Left ventricle myocardium inferior (tissue), 1 donor: ENCODE data around the gene FBXW8. TPM values are rescaled to one million over a fixed set of nuclear protein-coding genes. Genes with fewer than 3 reads are reported as not detected.

ENCODE experiments used
- DNase-seq: peaks from one replicate; pipeline ENCODE4 v3.0.0-alpha.2; 2020
- H3K27ac ChIP-seq: fragments of 200-600 bp; replicated peaks from 2 replicates; pipeline ENCODE4 v1.8.0; 2021
- H3K27me3 ChIP-seq: fragments of 200-600 bp; 2 replicates; pipeline ENCODE4 v1.8.0; 2021; ENCODE audit warnings: low read depth
- H3K36me3 ChIP-seq: fragments of 200-600 bp; 2 replicates; pipeline ENCODE4 v1.8.0; 2021
- H3K4me1 ChIP-seq: fragments of 200-600 bp; 2 replicates; pipeline ENCODE4 v1.8.0; 2021
- H3K4me3 ChIP-seq: fragments of 200-600 bp; 2 replicates; pipeline ENCODE4 v1.8.0; 2021; ENCODE audit warnings: mild to moderate bottlenecking, moderate library complexity
- H3K9me3 ChIP-seq: fragments of 200-600 bp; replicated peaks from 2 replicates; pipeline ENCODE4 v1.8.0; 2021
- CTCF ChIP-seq: fragments of 200-600 bp; IDR thresholded peaks from 2 replicates; pipeline ENCODE4 v1.8.0; 2021; ENCODE audit warnings: antibody characterized with exemption, mild to moderate bottlenecking, borderline replicate concordance
- intact Hi-C: fragments of 100-400 bp; cut with micrococcal nuclease; formaldehyde crosslinking; loops from one replicate; pipeline ENCODE4 v1.11.0; 2022
- total RNA-seq: library from RNA; stranded (reverse); fragmentation: NEBNext Ultra II Directional; extraction: Animal tissue kit (Norgen Biotek cat#: 25700); gene quantifications from one replicate; pipeline ENCODE4 v1.2.1, GENCODE V29; 2021
- donor health status: DM: no; HTN: yes; CAD: no; lungs with severe emphysema.

Gene FBXW8
- total RNA-seq, 1 donor from 2014 or later: 8.5 TPM

GRCh38 chr12:117064049-117064448 is 153.3 kb downstream of the FBXW8 start:
- TF ChIP-seq CTCF: no peak
- H3K9me3 ChIP-seq: no peaks in the 10 kb centered on the region
- no peak overlapping the region for H3K4me3 ChIP-seq
- no peaks in the 10 kb centered on the region for H3K36me3 ChIP-seq
- no peaks in the 10 kb centered on the region for H3K27me3 ChIP-seq
- H3K4me1 ChIP-seq: peaks cover 65% of the 10 kb centered on the region
- peak overlapping the region; percentile 58 for H3K27ac ChIP-seq
- intact Hi-C loops: no loop called here
- DNase-seq: no peak

- H3K27me3 ChIP-seq: no peaks in the 10 kb centered on the region
- intact Hi-C loops: no loop called here
- no peak for TF ChIP-seq CTCF
- H3K27ac ChIP-seq: no peak overlapping the region
- H3K36me3 ChIP-seq: no peaks in the 10 kb centered on the region
- peaks cover 65% of the 10 kb centered on the region for H3K4me1 ChIP-seq
- no peak for DNase-seq
- H3K4me3 ChIP-seq: no peak overlapping the region
- no peaks in the 10 kb centered on the region for H3K9me3 ChIP-seq
Measured at GRCh38 chr12:117064596-117064995, 153.8 kb downstream of the FBXW8 start.

- no peak for TF ChIP-seq CTCF
- Histone ChIP-seq H3K4me3 (no peak overlapping the region), H3K27me3 (no peaks in the 10 kb centered on the region), H3K36me3 (no peaks in the 10 kb centered on the region), H3K27ac (no peak overlapping the region), H3K4me1 (peaks cover 55% of the 10 kb centered on the region), H3K9me3 (no peaks in the 10 kb centered on the region)
- intact Hi-C loops: no loop called here
- no peak for DNase-seq
Measured at GRCh38 chr12:117067016-117067415, 156.3 kb downstream of the FBXW8 start.

GRCh38 chr12:117067638-117068037 is 156.9 kb downstream of the FBXW8 start:
- no peaks in the 10 kb centered on the region for H3K9me3 ChIP-seq
- TF ChIP-seq CTCF: no peak
- peak overlapping the region; percentile 85 for H3K27ac ChIP-seq
- H3K4me3 ChIP-seq: no peak overlapping the region
- H3K4me1 ChIP-seq: peaks cover 55% of the 10 kb centered on the region
- no peak for DNase-seq
- intact Hi-C loops: no loop called here
- H3K36me3 ChIP-seq: no peaks in the 10 kb centered on the region
- H3K27me3 ChIP-seq: no peaks in the 10 kb centered on the region

GRCh38 chr12:117068492-117068891 is 157.7 kb downstream of the FBXW8 start:
- intact Hi-C loops: no loop called here
- Histone ChIP-seq H3K4me1 (peaks cover 47% of the 10 kb centered on the region), H3K9me3 (no peaks in the 10 kb centered on the region), H3K27me3 (no peaks in the 10 kb centered on the region), H3K4me3 (peak overlapping the region; percentile 12), H3K36me3 (no peaks in the 10 kb centered on the region), H3K27ac (peak overlapping the region; percentile 85)
- no peak for TF ChIP-seq CTCF
- no peak for DNase-seq
